CD4-positive, alpha-beta T cell treated with Interleukin-12 subunit alpha and Interleukin-12 subunit beta, for 1 hour (primary cell): ENCODE data around the gene ERICH2.

Source experiments
- DNase-seq: peaks from one replicate; pipeline ENCODE4 v3.0.0-alpha.2; 2020

The ERICH2 gene

GRCh38 chr2:170818036-170818751, 48.0 kb downstream of the ERICH2 start:
- no peak for DNase-seq

- DNase-seq = no peak
Measured at GRCh38 chr2:170818752-170819470, 48.7 kb downstream of the ERICH2 start.

GRCh38 chr2:170819680-170820664, 49.8 kb downstream of the ERICH2 start:
- no peak for DNase-seq

- peak; percentile 55 for DNase-seq
Measured at GRCh38 chr2:170820757-170821530, 50.8 kb downstream of the ERICH2 start.

GRCh38 chr2:170821531-170822289, 51.5 kb downstream of the ERICH2 start:
- DNase-seq = no peak

- no peak for DNase-seq
Measured at GRCh38 chr2:170822290-170823087, 52.3 kb downstream of the ERICH2 start.

- DNase-seq = no peak
Measured at GRCh38 chr2:170823088-170823897, 53.1 kb downstream of the ERICH2 start.

GRCh38 chr2:170823898-170824215, 53.7 kb downstream of the ERICH2 start:
- no peak for DNase-seq

GRCh38 chr2:170824526-170825015, 54.4 kb downstream of the ERICH2 start:
- no peak for DNase-seq

- no peak for DNase-seq
Measured at GRCh38 chr2:170827841-170828532, 57.8 kb downstream of the ERICH2 start.

GRCh38 chr2:170828533-170828916, 58.3 kb downstream of the ERICH2 start:
- DNase-seq = no peak

- no peak for DNase-seq
Measured at GRCh38 chr2:170829036-170829435, 58.9 kb downstream of the ERICH2 start.

- DNase-seq = no peak
Measured at GRCh38 chr2:170830166-170830565, 60.0 kb downstream of the ERICH2 start.

- no peak for DNase-seq
Measured at GRCh38 chr2:170831115-170831514, 60.9 kb downstream of the ERICH2 start.

GRCh38 chr2:170836027-170836426, 65.8 kb downstream of the ERICH2 start:
- no peak for DNase-seq

- DNase-seq = no peak
Measured at GRCh38 chr2:170840717-170841210, 70.6 kb downstream of the ERICH2 start.

- DNase-seq = no peak
Measured at GRCh38 chr2:170842785-170843184, 72.6 kb downstream of the ERICH2 start.

- no peak for DNase-seq
Measured at GRCh38 chr2:170843656-170844055, 73.5 kb downstream of the ERICH2 start.

- DNase-seq = no peak
Measured at GRCh38 chr2:170845343-170845742, 75.2 kb downstream of the ERICH2 start.
